Thyroid gland (tissue), 4 donors: ENCODE data around the gene HTR3D.

ENCODE experiments used
- POLR2A ChIP-seq, 2 donors: fragments of 450-650 bp; IDR thresholded peaks; one replicate each; pipeline ENCODE4 v1.6.1; 2017; ENCODE audit warnings: antibody characterized with exemption in 2 of 2, mild to moderate bottlenecking in 2 of 2, moderate library complexity in 1 of 2
- TF ChIP-seq, protein P1 (sequence below), 6 experiments: fragments of 200-600 bp in 3 of 6; fragments of 450-650 bp in 3 of 6; sonication (generic) in 3 of 6; IDR thresholded peaks; one replicate each; pipeline ENCODE4 v1.5.1; 2016 to 2019; ENCODE audit warnings: antibody characterized with exemption in 6 of 6, mild to moderate bottlenecking in 2 of 6, inconsistent platforms in 1 of 6, moderate library complexity in 1 of 6

DNA sequence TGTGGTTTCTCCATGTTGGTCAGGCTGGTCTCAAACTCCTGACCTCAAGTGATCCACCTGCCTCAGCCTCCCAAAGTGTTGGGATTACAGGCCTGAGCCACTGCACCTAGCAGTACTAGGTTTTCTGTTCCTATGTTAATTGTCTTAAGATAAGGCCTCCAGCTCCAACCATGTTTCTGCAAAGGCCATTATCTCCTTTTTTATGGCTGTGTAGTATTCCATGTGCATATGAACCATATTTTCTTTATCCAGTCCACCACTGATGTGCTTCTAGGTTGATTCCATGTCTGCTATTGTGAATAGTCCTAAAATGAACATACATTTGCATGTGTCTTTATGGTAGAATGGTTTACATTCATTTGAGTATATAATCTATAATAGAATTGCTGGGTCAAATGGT, 31.1 kb downstream of the HTR3D start:
- TF ChIP-seq, protein P1, sequence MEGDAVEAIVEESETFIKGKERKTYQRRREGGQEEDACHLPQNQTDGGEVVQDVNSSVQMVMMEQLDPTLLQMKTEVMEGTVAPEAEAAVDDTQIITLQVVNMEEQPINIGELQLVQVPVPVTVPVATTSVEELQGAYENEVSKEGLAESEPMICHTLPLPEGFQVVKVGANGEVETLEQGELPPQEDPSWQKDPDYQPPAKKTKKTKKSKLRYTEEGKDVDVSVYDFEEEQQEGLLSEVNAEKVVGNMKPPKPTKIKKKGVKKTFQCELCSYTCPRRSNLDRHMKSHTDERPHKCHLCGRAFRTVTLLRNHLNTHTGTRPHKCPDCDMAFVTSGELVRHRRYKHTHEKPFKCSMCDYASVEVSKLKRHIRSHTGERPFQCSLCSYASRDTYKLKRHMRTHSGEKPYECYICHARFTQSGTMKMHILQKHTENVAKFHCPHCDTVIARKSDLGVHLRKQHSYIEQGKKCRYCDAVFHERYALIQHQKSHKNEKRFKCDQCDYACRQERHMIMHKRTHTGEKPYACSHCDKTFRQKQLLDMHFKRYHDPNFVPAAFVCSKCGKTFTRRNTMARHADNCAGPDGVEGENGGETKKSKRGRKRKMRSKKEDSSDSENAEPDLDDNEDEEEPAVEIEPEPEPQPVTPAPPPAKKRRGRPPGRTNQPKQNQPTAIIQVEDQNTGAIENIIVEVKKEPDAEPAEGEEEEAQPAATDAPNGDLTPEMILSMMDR (IDR thresholded peaks at IDR 0.05) = no peak
- TF ChIP-seq POLR2A (IDR thresholded peaks at IDR 0.05) = no peak
